KG1 (cell line): ENCODE measurements around the gene SPEN.
"Not testable (repeated sequence)": the region's sequence is repeated elsewhere in the genome, so short reads cannot be mapped to it uniquely, and the experiment has no call there.

Experiments used
- DNase-seq: peaks from one replicate; lab custom pipeline; 2025; lab: John Stamatoyannopoulos, UW

Gene SPEN

GRCh38 chr1:15852828-15853302 is 5.4 kb downstream of the SPEN start:
- DNase-seq, result no peak

DNA sequence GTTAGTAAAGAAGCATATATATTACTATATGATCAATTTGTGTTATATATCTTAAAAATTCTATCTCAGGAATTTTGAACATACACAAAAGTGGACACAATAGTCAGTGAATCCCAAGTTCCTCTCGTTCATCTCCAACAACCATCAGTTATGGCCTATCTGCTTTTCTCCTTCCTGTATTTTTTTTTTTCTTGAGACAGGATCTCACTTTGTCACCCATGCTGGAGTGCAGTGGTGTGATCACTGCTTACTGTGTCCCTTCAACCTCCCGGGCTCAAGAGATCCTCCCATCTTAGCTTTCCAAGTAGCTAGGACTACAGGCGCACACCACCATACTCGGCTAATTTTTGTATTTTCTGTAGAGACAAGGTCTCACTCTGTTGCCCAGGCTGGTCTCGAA is 9.4 kb downstream of the SPEN start:
- no peak for DNase-seq

DNA sequence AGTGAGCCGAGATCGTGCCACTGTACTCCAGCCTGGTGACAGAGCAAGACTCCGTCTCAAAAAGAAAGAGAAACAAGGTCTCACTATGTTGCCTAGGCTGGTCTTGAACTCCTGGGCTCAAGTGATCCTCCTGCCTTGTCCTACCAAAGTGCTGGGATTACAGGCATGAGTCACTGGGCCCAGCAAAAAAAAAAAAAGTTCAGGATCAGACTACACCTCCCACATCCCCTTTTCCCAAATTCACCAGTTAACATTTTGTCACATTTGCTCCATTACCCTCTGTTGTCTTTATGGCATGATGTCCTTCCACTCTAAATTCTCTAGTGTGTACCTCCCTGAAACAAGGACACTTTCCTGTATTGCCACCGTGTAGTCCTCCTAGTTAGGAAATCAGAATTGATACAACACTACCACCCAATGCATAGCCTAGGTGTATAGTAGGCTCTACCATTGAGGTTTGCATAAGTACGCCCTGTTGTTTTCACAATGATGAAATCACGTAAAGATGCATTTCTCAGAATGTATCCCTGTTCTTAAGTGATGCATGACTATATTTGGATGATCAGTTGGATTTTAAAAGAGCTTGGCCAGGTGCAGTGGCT is 10.7 kb downstream of the SPEN start:
- DNase-seq, result no peak

DNA sequence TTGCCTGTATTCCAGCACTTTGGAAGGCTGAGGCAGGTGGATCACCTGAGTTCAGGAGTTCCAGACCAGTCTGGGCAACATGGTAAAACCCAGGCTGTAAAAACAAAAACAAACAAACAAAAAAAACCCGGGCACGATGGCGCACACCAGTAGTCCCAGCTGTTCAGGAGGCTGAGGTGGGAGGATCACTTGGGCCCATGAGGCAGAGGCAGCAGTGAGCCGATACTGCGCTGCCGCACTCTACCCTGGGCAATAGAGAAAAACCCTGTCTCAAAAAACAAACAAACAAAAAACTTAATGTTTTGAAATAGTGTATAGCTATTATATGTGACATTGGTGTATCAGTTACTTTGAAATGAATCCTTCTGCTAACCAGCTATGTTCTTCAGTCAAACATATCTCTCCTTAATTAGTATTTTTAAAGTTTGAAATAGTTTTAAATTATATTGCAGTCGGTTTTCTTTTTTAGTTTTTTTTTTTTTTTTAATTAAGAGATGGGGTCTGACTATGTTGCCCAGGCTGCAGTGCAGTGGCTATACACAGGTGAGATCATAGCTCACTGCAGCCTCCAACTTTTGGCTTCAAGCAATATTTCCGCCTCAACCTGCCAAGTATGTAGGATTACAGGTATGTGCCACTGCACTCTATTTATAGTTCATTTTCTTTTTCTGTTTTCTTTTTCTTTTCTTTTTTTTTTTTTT is 11.3 kb downstream of the SPEN start:
- no peak for DNase-seq

GRCh38 chr1:15863156-15863901 is 15.8 kb downstream of the SPEN start:
- no peak for DNase-seq

- no peak for DNase-seq
Observed at GRCh38 chr1:15866721-15867201, 19.3 kb downstream of the SPEN start.

GRCh38 chr1:15867288-15867687 is 19.8 kb downstream of the SPEN start:
- no peak for DNase-seq

GRCh38 chr1:15869413-15869812 is 21.9 kb downstream of the SPEN start:
- no peak for DNase-seq

GRCh38 chr1:15870421-15870820 is 22.9 kb downstream of the SPEN start:
- no peak for DNase-seq

DNA sequence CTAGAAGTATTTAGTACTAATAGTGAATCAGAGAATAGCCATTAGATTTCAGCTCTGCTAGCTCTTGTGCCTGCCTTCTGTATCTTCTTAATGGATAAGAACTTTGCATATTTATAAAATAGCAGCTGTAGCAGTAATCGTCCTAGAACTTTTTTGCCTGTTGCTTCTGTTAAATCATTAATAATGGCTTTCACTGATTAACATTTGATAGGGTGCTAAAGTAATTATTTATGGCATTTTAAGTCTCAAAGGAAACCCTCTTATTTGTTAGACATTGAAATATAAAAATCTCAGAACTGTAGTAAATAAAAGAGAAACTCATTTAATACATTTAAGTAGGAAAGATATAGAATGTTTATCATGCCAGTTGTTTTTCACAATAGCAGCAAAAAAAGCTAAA is 27.0 kb downstream of the SPEN start:
- DNase-seq, result no peak

DNA sequence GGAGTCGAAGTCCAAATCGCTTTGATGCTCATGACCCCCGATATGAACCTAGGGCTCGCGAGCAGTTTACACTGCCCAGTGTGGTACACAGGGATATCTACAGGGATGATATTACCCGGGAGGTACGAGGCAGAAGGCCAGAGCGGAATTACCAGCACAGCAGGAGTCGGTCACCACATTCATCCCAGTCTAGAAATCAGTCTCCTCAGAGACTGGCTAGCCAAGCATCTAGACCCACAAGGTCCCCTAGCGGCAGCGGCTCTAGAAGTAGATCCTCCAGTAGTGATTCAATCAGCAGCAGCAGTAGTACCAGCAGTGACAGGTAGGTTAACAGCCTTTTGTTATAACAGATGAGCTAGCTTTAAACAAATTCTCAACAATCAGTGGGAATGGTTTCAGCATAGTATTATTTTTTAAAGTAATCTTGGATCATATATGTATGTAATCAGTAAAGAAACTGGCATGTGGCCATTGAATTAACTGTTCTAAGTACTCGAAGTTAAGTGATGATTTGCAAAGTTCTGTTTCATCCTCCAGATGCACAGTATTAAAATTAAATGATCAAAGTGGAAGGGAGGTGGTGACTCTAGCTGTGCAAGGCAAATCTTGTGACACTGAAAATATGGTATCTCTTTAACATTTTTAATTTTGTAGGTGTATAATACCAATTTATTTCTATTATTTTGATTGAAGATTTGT is 29.0 kb downstream of the SPEN start:
- DNase-seq, result no peak

DNA sequence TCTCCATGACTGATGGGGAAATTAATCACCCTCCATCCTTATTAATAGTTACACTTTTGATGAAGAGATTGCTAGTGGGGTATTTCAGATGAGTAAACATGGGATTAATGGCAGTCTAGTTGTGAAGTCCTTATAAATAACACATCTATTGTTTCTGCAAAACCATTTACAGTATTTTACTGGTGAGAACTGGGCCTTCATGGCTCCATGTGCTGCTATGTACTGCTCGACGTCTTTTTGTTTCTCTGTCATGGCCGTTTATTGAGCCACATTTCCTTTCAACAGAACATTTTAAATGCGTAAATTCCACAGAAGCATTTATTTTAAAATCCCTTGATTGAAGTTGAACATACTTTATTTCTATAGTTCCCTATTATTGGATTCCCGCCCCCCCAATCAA is 34.5 kb downstream of the SPEN start:
- no peak for DNase-seq

DNA sequence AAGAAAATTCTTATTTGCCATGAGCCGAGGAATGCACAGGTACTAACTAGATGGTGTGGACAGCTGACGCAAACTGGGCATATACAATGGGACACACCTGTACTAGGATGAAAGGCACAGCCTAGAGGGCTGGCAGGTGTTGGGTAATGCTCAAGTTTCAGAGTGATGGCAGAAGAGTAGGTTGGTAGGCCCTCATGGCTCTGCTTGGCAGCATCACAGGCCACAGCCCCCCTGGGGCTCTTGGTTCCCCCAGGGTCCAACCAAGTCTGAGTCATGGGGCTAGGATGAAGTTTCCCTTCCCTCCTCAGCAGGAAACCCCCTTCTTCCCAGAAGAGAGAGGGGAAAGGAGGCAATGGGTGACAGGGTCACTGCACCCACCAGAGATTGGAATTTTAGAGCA is 35.2 kb downstream of the SPEN start:
- no peak for DNase-seq

- no peak for DNase-seq
Observed at GRCh38 chr1:15883326-15883725, 35.8 kb downstream of the SPEN start.

- DNase-seq, result no peak
Observed at GRCh38 chr1:15884477-15884876, 37.0 kb downstream of the SPEN start.

- no peak for DNase-seq
Observed at GRCh38 chr1:15885269-15885668, 37.8 kb downstream of the SPEN start.

- DNase-seq, result peak; percentile 60
Observed at GRCh38 chr1:15885701-15886610, 38.4 kb downstream of the SPEN start.

DNA sequence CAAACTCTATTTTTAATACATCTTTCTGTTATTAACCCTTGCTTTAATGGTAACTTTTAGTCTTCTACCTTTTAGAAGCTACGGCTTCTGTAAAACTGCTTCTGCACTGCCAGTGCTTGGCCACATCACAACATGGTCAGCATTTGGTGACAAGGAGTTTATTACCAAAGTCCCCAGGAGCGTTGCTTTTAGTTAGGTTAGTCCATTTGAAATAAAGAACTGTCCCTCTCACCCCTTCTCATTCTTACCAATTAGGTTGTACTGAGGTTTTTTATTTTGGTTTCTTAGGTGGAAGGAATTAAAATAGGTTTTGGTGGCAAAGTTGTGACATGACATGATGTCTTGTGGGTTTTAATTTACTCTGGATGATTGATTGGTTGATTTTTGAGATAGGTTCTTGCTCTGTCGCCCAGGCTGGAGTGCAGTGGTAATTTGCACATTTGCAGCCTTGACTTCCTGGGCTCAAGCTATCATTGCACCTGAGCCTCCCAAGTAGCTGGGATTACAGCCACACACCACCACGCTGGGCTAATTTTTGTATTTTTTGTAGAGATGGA is 39.2 kb downstream of the SPEN start:
- DNase-seq, result no peak

- DNase-seq, result not testable (repeated sequence)
Observed at GRCh38 chr1:15892857-15893599, 45.5 kb downstream of the SPEN start.

DNA sequence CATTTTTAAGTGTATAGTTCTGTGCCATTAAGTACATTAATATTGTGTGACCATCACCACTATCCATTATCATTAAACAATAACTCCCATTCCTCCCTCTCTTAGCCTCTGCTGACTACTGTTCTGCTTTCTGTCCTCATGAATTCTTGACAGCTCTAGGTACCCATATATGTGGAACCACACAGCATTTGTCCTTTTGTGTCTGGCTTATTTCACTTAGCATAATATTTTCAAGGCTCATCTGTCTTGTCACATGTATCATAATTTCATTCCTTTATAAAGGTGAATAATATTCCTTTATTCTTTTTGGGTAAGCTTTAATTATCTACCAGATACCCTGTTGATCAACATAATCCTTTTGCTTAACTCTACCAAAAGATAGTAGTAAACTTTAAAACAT is 47.7 kb downstream of the SPEN start:
- no peak for DNase-seq
